Smooth muscle cell (in vitro differentiated cells): ENCODE data around the gene TIMM13. TPM values are rescaled to one million over a fixed set of nuclear protein-coding genes. Genes with fewer than 3 reads are reported as not detected.

Experiments used
- DNase-seq: peaks from one replicate; lab custom pipeline; 2025; ENCODE audit not compliant: unreplicated experiment; lab: John Stamatoyannopoulos, UW
- H2AFZ ChIP-seq: fragments of 200-600 bp; sonication (generic); 2 replicates; pipeline ENCODE4 v1.6.0; 2016; ENCODE audit warnings: antibody characterized with exemption, low read depth, mild to moderate bottlenecking
- H3F3A ChIP-seq: fragments of 200-600 bp; sonication (generic); 2 replicates; pipeline ENCODE4 v1.6.0; 2017; ENCODE audit warnings: antibody characterized with exemption, low read depth
- H3K27ac ChIP-seq: fragments of 200-600 bp; sonication (generic); 2 replicates; pipeline ENCODE4 v1.5.1; 2016; ENCODE audit warnings: low read depth, mild to moderate bottlenecking
- H3K27me3 ChIP-seq: fragments of 200-600 bp; sonication (generic); 2 replicates; pipeline ENCODE4 v1.6.1; 2016; ENCODE audit warnings: low read depth, mild to moderate bottlenecking
- H3K36me3 ChIP-seq: fragments of 200-600 bp; sonication (generic); 2 replicates; pipeline ENCODE4 v1.5.1; 2016; ENCODE audit warnings: low read depth
- H3K4me1 ChIP-seq: fragments of 200-600 bp; sonication (generic); 2 replicates; pipeline ENCODE4 v1.5.1; 2016; ENCODE audit warnings: low read depth
- H3K4me2 ChIP-seq: fragments of 200-600 bp; sonication (generic); 2 replicates; pipeline ENCODE4 v1.6.0; 2016; ENCODE audit warnings: mild to moderate bottlenecking
- H3K4me3 ChIP-seq: fragments of 200-600 bp; sonication (generic); 2 replicates; pipeline ENCODE4 v1.5.1; 2016; ENCODE audit warnings: mild to moderate bottlenecking
- H3K79me2 ChIP-seq: fragments of 200-600 bp; sonication (generic); 2 replicates; pipeline ENCODE4 v1.6.0; 2016; ENCODE audit warnings: low read depth, mild to moderate bottlenecking
- H3K9ac ChIP-seq: fragments of 200-600 bp; sonication (generic); 2 replicates; pipeline ENCODE4 v1.6.0; 2016; ENCODE audit warnings: low read depth
- H3K9me3 ChIP-seq: fragments of 200-600 bp; sonication (generic); replicated peaks from 2 replicates; pipeline ENCODE4 v1.5.1; 2016; ENCODE audit warnings: low read depth
- H4K20me1 ChIP-seq: fragments of 200-600 bp; sonication (generic); 2 replicates; pipeline ENCODE4 v1.6.0; 2016; ENCODE audit warnings: low read depth
- WGBS: methylation state at CpG from one replicate; pipeline ENCODE4 v1.1.7; 2016; ENCODE audit warnings: low lambda C conversion rate; 5-methylcytosine and 5-hydroxymethylcytosine counted together
- polyA plus RNA-seq: library from polyadenylated mRNA; unstranded; fragments of >200 nt; fragmentation: Nextera tagmentation; extraction: Ambion mirVana; gene quantifications from 2 replicates; pipeline ENCODE4 v1.2.1, GENCODE V29; 2016
- total RNA-seq: library from RNA; depleted of rRNA; stranded (reverse); fragments of >200 nt; gene quantifications from 2 replicates; pipeline ENCODE4 v1.2.3, GENCODE V29; 2014
- TF ChIP-seq, protein P1 (sequence below): fragments of 200-600 bp; sonication (generic); IDR thresholded peaks from 2 replicates; pipeline ENCODE4 v1.5.1; 2017; ENCODE audit warnings: borderline replicate concordance, mild to moderate bottlenecking, antibody characterized with exemption; ENCODE audit not compliant: insufficient read depth, poor library complexity, severe bottlenecking

Gene TIMM13
- total and polyA plus RNA-seq, 2 experiments from 2014 or later, result 20.0 to 107 TPM

- no peaks in the 10 kb centered on the region for H3K27me3 ChIP-seq
- no peaks in the 10 kb centered on the region for H3K9me3 ChIP-seq
- peak overlapping the region; percentile 52 for H3K4me3 ChIP-seq
- peak overlapping the region; percentile 90 for H3K27ac ChIP-seq
- H2AFZ ChIP-seq, result no peak overlapping the region
- TF ChIP-seq, protein P1, sequence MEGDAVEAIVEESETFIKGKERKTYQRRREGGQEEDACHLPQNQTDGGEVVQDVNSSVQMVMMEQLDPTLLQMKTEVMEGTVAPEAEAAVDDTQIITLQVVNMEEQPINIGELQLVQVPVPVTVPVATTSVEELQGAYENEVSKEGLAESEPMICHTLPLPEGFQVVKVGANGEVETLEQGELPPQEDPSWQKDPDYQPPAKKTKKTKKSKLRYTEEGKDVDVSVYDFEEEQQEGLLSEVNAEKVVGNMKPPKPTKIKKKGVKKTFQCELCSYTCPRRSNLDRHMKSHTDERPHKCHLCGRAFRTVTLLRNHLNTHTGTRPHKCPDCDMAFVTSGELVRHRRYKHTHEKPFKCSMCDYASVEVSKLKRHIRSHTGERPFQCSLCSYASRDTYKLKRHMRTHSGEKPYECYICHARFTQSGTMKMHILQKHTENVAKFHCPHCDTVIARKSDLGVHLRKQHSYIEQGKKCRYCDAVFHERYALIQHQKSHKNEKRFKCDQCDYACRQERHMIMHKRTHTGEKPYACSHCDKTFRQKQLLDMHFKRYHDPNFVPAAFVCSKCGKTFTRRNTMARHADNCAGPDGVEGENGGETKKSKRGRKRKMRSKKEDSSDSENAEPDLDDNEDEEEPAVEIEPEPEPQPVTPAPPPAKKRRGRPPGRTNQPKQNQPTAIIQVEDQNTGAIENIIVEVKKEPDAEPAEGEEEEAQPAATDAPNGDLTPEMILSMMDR, result peak; percentile 38
- peaks cover 6% of the 10 kb centered on the region for H3F3A ChIP-seq
- H3K9ac ChIP-seq, result peak overlapping the region; percentile 43
- H3K36me3 ChIP-seq, result no peaks in the 10 kb centered on the region
- peaks cover 32% of the 10 kb centered on the region for H3K79me2 ChIP-seq
- peaks cover 42% of the 10 kb centered on the region for H4K20me1 ChIP-seq
- WGBS, result 5% methylated on average over 62 of the region's 101 CpGs
- H3K4me1 ChIP-seq, result peaks cover 12% of the 10 kb centered on the region
- H3K4me2 ChIP-seq, result peak overlapping the region; percentile 93
- peak; percentile 44 for DNase-seq
Measured at GRCh38 chr19:2424686-2425621, 2.4 kb downstream of the TIMM13 start.

DNA sequence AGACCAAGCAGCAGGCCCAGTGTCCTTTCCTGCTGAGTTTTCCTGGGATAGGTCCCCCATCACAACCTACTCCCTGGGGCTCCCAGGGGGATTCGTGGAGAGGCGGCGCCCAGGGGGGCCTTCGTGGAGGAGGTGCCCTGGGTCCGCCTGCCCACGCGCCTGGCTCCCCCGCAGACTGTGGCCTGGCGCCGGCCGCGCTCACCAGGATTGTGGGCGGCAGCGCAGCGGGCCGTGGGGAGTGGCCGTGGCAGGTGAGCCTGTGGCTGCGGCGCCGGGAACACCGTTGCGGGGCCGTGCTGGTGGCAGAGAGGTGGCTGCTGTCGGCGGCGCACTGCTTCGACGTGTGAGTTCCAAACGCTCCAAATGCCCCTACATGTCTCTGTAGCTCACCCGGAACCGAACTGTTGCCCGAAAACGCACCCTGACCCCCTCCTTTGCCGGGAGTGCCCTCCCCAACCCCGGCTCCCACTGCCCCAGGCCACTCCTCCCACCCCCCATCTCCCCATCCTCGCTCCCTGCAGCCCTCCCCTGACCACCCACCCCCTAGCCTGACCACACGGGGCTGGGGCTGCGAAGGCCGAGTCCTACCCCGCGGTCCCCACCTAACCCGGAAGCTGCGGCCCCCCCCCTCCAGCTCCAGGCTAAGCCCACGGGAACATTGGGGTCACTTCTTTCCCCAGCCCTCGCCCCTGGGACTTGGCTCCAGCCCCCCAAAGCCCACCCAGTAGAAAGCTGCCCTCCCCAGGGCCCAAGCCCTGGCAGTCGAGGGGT lies 3.3 kb downstream of the TIMM13 start:
- DNase-seq, result no peak
- 96% methylated on average over 27 of the region's 46 CpGs for WGBS
- H3K9ac ChIP-seq, result no peak overlapping the region
- no peaks in the 10 kb centered on the region for H3K9me3 ChIP-seq
- H3F3A ChIP-seq, result peaks cover 6% of the 10 kb centered on the region
- peaks cover 42% of the 10 kb centered on the region for H4K20me1 ChIP-seq
- peak overlapping the region; percentile 93 for H3K4me2 ChIP-seq
- H3K27ac ChIP-seq, result no peak overlapping the region
- peaks cover 32% of the 10 kb centered on the region for H3K79me2 ChIP-seq
- peak overlapping the region; percentile 52 for H3K4me3 ChIP-seq
- H2AFZ ChIP-seq, result no peak overlapping the region
- no peaks in the 10 kb centered on the region for H3K27me3 ChIP-seq
- H3K4me1 ChIP-seq, result peaks cover 12% of the 10 kb centered on the region
- H3K36me3 ChIP-seq, result no peaks in the 10 kb centered on the region
- TF ChIP-seq, protein P1, result no peak

DNA sequence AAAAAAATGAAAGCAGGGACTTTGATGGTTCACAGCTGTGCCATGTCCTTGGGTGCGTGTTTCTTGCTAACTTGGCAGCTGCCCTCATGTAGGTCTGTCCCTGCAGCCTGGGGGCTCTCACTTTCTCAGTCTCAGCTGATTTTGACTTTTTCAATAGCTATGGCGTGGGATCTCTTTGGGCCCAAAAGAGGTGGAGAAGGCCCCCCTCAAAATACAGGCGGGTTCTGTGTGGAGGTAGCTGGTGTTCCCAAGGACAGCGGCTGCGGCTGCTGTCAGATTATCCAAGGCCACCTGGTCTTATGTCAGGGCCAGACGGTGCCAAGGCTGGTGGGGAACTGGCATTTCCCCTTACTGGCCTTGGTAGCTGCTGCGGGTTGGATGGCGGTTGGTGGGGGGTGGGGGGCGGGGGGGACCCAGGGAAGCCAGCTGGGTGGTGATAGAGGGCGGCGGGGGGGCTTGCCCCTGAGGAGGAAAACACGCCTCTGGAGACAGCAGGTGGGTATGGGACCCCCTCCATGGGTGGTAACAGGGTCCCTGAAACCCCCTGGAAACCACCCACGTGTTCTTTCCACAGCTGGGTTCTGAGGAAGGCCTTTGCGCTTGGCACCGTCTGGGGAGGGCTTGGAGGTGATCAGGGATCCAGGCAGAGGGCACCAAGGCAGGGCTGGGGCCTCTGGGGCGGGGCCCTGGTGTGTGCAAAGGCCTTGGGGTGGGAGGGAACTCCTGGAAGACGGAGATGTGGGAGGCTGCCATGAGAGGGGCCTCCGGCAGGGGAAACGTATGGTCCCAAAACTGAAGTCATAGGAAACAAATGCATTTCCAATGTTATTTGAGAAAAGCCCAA lies 4.1 kb downstream of the TIMM13 start:
- H2AFZ ChIP-seq, result no peak overlapping the region
- H3K4me3 ChIP-seq, result no peak overlapping the region
- DNase-seq, result no peak
- peaks cover 12% of the 10 kb centered on the region for H3K4me1 ChIP-seq
- no peaks in the 10 kb centered on the region for H3K36me3 ChIP-seq
- H3K27me3 ChIP-seq, result no peaks in the 10 kb centered on the region
- H3K79me2 ChIP-seq, result peaks cover 32% of the 10 kb centered on the region
- no peak overlapping the region for H3K4me2 ChIP-seq
- no peak overlapping the region for H3K9ac ChIP-seq
- H4K20me1 ChIP-seq, result peaks cover 42% of the 10 kb centered on the region
- WGBS, result 95% methylated on average over 18 of the region's 19 CpGs
- TF ChIP-seq, protein P1, result no peak
- H3K9me3 ChIP-seq, result no peaks in the 10 kb centered on the region
- no peak overlapping the region for H3K27ac ChIP-seq
- H3F3A ChIP-seq, result peaks cover 4% of the 10 kb centered on the region
